ENCODE data around the gene TAC4.

TAC4 gene

DNA sequence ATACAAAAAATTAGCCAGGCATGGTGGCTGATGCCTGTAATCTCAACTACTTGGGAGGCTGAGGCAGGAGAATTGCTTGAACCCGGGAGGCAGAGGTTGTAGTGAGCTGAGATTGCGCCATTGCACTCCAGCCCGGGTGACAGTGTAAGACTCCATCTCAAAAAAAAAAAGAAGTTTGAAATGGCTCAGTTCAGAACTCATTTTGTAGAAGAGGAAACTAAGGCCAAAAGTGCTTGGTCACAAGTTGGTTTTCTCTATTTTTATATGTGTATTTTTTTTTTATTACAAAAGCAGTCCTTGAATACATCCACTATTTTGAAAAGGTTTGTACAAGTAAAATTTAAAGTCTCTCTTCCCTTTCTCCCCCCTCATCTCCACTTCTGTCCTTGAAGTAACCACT is 5.5 kb downstream of the TAC4 start:
- DNase-seq: no peak

DNA sequence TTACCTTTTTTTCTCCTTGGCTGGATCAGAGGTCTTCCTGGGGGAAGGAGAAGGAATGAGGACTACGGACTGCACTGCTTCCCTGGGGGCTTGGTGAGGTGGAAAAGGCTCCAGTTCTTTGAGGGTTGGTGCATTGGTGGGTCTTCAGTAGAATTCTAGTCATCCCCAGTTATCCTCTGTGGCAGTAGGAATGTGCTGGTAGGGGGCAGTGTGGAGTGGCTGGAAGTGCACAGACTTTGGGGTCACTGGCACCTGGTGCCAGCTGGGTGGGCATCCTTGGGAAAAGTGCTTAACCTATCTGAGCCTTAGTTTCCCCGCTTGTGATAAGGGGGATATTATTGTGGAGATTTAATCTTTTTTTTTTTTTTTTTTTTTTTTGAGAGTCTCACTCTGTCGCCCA is 6.3 kb downstream of the TAC4 start:
- DNase-seq: no peak

DNA sequence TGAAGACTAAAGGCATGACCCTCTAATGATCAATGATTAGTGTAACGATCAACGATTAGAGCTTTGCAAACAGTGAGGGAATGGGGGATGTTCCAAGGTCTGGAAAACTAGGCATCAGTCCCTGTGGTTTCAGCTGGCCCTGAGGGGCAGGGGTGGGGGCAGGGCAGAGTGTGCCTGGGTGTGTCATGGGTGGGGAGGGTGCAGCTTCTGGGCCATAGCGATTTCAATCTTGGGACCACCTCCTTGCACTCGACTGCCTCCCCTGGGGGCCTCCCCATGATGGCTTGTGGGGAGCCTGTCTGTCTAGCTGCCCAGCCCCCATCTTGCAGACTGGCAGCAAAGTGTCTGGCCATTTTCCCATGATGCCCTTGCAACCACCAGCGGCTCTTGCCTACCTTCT is 8.4 kb downstream of the TAC4 start:
- no peak for DNase-seq

DNA sequence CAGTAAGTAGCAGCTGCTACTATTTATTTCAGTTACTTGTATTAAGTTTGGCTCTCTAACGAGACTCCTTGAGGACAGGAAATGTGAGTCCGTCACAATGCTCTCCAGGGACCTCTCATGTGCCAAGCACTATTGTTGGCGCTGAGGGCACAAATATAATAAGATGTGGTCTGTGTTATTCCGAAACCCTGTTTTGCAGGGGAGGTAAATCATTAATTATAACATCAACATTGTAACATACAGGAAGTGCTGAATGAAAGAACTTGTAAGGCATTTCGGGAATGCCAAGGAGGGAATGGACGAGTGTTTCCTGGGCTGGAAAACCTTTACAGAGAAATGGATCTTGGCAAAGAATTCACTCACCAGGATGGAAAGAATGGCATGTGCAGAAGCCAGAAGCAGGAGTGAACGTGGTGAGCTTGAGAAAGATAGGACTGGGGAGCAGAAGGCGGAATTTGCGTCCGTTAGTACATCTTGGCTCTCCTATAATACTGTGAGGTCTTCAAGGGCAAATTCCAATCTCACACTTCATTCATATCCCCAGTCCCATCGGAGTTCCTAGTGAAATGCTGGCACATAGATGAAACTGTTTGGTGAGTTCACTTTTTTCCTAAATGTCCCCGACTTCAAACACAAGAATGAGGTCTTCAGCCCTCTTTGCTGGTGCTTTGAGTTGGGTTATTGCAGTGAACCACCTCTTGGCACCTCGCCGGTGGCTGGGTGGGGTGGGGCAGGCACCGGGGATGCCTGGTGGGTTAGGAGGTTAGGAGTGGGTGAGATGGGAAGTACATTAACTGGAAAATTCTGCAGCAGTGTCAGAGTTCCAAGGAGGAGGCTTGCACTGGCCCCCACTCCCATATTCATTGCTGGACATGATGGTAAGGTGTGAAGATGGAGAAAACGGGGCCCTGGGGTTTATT is 11.5 kb downstream of the TAC4 start:
- no peak for DNase-seq

DNA sequence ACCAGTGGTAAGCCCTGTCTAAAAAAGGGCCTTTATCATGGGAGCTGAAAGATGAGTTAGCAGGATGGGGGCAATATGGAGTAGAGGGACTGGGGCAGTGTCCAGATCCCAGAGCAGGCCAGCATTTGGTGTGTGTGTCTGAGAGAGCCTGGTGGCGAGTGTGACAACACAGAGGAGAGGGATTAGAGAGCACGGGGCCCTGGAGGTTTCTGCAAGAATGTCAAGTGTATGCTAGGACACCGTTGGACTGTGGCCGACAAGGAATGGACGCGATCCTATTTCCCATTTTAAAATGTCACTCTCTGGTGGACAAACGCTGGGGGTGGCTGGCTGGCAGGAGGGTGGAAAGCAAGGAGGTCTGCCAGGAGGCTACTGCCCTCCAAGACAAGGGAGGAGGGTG is 12.4 kb downstream of the TAC4 start:
- DNase-seq: no peak

DNA sequence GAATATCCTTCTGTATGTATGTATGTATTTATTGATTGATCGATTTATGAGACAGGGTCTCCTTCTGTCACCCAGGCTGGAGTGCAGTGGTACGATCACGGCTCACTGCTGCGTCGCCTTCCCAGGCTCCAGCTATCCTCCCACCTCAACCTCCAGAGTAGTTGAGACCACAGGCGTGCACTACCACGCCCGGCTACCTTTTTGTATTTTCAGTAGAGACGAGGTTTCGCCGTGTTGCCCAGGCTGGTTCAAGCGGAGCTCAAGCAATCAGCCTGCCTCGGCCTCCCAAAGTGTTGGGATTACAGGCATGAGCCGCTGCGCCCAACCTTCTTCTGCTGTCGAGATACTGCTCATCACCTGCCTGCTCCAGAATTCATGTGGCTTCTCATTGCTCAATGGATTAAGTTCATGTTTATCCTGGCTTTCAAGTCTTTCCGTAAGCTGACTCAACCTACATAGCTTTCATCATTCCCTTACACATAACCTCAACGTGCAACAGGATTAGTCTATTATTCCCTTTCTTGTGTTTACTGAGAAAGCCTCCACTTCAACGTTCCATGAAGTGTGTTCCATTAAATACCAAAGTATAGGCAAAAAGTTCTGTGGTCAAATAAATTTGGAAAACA is 13.6 kb downstream of the TAC4 start:
- DNase-seq: no peak

DNA sequence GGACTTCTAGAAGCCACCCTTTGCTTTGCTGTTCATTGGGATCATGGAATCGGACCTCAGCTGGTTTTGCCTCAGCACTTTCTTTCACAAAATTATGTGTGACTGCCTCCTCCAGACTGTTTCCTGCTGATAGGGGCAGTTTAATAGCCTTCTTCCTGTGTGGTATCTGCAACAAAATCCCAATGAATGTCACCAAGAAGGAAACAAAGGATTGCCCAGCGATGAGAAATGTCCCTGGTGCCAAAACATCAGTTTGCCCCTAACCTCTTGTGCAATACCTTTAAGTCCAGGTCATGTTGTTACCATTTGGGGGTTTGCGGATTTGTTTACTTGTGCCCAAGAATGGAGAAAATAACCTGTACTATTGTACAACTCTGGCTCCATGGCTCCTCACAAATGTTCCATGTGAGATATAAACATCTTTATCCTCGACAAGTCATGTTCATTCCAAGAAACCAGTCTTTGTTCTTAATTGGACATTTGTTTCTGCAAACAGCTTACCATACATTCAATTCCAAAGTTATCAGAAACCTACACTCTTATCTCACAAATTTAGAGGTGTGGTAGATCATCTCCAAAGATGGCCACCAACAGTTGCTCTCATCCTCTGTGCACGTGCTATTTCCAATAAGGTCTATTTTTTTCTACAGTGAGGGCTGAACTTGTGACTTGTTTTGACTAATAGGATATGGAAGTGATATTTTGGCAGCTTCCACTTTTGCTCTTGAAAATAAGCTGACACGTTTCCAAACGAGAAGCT is 14.8 kb downstream of the TAC4 start:
- no peak for DNase-seq

DNA sequence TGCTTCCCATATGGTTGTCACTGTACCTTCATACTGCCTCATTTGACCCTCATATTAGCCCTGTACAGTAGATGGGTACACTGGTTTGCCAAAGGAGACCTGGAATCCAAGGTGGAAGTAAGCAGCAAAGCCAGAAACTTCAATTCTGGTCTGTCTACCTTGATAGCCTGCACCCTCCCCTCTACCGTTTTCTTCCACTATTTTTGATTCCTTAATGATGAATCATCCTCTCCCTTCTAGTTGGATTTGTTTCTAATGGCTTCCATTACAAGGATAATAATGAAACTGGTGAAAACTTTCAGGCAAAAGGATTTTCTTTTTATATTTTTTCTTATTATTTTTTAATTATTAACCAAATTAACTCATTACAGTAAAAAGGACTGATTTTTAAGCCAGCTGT is 17.3 kb downstream of the TAC4 start:
- no peak for DNase-seq

DNA sequence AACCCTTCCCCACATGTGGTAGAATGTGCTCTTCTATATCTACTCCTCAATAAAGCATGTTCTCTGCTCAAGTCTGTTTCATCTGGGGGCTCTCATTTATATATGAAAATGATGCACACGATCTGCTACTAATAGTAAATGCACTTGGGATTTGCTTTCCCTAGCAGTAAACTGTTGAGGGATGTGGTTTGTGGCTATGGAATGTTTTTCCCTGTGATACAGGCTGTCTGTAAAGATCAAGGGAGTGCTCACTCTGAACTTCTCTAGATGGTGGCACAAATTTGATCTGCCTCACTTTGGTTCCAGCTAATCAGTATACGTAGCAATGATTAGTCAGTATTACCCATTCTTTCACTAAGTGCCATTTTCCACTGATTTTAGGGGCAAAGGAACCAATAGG is 18.8 kb downstream of the TAC4 start:
- DNase-seq: no peak

DNA sequence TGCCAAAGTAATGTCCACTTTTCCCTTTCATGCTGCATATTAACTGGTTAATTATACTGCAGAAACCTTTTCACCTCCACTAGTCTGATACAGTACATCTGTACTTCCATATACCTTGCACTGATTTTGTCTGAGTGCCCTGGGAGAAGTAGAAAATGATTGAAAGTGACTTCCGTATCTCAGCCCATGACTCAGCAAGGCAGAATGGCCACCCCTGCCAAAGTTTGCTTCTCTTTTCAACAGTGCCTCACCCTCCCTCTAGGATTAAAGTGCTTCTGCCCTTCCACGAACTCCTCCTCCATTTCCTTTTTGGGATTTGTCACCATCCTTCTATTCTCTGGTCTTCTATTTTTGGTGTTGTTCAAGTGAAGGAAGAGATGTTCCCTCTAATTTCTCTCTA is 19.5 kb downstream of the TAC4 start:
- peak in 1 of 2 donors; percentile 7 for DNase-seq

DNA sequence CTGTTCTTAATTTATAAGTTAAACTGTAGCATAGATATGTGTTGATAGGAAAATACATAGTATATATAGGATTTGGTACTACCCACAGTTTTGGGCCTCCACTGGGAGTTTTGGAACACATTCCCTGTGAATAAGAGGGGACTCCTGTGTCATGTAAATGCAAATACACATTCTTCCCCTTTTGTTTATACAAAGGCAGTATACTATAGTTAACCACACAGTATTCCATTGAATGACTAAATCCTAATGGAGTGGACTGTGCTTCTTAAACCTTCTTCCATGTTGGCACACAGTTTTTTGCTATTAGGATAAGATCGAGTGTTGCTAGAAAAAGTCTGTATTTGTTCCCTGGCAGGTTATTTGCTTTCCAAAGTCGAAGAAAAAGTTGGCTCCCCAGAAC is 22.2 kb downstream of the TAC4 start:
- DNase-seq: no peak

DNA sequence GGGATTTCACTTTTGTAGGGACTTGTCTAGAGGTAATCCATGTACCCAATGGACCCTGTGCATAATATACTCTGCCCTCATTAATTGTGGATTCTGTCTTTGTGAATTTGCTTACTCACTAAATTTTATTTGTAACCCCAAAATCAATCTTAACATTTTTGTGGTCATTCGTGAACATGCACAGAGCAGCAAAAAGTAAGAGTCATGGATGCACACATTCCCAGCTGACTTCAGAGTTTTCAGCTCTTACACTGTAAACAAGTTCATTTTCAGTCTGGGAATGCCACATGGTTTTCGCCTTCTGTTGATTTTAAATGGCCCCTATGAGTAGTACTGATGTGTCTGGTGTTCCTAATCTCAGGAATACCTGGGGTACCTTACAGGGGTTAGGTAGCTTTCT is 24.3 kb downstream of the TAC4 start:
- no peak for DNase-seq

DNA sequence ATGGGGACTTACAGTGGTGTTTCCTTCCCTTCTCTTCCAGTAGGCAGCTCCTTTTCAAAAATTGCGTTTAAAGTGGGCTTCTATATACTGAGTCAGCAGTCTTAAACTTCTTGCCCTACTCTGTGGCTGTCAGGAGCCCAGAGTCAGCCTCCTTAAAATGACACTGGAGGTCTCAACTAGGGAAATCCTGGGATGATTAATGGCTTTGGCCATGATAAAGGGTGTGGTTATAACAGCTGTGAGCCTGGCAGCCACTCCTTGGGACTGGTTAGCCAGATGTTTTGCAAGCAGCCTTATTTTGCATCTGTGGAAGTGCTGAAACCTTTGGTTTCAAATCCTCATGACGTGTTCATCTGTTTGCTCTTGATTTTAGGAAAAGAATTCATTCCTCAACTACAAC is 25.0 kb downstream of the TAC4 start:
- DNase-seq: no peak

DNA sequence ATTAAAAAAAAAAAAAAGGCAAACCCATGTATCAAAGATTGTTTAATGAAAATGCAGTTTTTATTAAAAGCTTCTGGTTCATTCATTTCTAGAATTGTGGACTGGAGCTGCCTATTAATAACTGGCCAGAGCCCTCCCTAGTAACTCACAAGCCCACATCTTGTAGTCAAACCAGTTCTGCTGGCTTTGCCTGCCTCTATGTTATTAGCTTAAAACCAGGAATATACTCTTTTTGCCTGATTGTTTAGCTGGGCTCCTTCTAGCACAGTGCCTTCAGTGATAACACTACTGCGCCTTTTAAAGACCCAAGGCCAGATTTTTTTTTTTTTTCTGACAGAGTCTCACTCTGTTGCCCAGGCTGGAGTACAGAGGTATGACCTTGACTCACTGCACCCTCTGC is 26.0 kb downstream of the TAC4 start:
- no peak for DNase-seq

DNA sequence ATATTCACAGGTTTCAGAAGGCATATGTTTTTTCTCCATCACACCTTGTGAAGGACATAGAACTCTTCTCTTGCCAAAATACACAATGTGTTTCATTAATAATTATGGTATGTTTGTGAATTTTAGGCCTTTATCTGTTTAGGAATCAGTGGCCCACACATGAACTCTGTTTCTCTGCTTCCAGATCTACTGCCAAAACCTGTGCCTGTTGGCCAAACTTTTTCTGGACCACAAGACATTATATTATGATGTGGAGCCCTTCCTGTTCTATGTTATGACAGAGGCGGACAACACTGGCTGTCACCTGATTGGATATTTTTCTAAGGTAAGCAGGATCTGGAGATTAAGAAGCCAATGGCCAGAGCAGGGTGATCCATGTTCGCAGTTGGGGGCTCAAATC is 26.4 kb downstream of the TAC4 start:
- no peak for DNase-seq

DNA sequence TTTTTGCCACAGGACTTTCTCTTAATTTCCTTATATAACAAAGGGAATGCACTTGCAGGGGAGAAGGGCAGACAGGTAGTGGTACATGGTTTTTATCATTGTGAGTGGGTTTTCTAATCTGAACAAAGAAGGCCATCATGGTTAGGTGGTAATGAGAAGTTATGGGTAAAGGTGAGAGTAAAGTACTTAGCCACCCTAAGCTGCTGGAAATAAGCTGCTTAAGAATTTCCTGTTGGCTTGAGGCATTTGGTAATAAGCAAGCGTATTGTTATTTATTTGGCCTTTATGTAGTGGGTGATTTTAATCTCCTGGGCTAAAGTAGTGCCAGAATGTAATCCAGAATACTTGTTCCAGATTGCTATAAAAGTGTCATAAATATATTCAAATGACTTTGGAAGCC is 27.1 kb downstream of the TAC4 start:
- DNase-seq: no peak

DNA sequence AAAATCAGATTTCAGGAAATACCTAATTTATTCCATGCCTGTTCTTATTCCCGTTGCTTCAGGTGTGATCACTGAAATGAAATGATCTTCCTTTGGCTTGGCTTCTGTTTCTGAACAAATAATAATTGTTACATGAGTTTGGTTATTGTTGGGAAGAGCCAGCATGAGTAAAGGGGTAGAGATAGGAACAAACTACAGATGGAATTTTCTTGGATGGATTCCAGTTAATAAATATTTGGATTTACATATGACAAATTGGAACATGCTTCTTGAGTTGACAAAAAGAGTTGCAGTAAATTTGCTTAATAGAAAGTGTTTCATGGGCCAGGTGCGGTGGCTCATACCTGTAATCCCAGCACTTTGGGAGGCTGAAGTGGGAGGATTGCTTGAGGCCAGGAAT is 28.2 kb downstream of the TAC4 start:
- no peak for DNase-seq

DNA sequence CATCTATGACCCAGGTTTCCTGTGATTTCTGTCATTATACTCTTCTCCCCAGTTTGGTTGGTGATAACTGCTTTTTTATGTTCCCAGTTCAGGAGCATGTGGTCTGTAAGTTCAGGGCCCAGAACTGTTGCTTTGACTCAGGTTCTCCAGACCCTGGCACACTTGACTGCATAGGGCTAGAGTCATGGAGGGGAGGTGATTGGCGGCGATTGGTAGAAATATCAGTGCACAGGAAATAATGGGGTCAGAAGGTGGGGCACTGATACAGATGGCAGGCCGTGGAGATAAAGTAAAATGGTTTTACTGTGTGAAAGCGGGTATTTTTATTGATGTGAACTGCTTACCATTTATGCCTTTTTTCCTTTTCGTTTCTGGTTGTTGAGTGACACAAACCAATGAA is 28.7 kb downstream of the TAC4 start:
- DNase-seq: peak in 1 of 2 donors; percentile 23

DNA sequence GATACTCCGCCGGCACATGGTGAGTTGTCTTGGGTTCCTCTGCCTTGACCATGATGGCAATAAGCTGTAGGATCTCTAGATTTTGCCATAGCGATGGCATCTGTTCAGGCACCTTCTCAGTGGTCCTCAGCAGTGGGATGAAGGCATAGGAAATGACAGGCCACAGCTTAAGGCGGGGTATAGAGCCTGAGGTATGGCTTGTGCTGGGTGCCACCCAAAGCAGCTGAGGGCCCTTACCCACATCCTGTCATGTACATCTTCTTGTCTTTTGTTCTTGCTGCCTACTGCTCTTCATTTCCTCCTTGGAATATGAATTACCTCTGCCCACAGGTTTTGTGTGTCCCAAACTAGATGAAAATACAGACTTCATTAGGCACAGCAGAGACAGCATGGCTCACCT is 29.9 kb downstream of the TAC4 start:
- DNase-seq: peak; percentile 51 to 75

DNA sequence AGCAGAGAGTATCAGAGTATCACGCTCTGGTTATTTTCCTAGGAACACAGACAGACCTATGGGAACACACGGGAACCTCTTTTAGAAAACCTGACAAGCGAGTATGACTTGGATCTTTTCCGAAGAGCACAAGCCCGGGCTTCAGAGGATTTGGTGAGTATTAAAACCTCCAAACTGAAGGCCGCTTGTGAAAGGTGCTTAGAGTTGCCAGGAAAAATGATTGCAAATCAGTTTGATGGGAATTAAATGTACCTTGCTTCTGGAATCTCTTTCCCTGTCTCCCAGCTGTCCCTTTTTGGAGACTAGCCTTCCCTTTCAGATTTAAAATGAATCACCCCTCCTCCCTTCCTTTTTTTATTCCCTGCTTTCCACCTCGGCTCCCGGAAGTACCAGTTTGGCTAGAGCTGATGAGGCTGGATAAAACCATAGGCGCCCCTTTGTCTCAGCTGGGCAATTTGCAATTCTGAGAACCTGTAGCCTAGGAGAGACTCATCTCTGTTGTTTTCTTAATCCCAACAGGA is 32.0 kb downstream of the TAC4 start:
- DNase-seq: no peak

DNA sequence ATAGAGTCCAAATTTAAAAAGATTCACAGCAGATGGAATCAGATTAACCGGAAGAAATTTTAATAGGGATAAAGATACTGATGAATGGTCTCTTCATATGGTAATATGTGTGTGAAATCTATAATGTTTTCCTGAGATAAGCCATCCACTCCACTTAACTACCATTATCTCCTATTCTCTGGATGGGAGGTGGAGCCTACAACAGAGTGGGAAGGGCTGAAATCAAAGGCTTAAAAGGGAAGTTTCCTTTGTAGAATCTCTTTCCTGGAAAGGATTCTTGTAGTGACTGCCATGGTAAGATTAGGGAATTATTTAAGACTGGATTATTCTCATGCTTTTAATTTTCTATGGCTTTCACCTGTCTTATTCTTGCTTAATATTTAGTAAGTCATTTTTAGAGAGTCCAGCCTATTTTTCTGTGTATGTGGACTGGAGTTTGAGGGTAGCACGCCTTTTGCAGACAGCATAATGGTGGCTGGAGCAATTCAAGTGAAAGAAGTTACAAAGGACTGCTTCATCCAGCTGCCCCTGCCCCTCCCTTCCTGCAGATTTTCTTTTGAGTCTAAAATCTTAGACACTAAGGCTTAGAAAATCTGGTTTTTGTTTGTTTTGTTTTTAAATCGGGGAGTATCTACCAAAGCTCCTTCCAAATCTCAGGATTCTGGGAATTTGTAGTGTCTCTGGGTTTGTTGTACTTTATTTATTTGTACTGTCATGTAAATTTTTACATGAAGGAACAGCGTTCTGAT is 32.9 kb downstream of the TAC4 start:
- no peak for DNase-seq

DNA sequence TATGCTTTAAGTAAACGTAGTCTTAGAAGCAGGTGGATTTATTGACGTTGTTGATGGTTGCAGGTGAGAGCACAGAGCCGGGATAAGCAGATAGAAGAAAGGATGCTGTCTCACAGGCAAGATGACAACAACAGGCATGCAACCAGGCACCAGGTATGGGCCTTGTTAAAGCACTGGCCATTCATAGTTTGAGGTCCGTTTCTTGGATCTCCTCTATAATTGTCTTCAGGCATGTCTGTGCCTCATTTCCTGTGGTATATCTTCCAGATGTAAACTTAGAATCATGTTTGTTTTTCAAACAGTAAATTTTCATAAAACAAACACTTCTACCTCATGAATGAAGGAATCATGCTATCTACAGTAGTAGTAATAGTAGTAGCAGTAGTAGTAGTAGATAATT is 38.8 kb downstream of the TAC4 start:
- no peak for DNase-seq

DNA sequence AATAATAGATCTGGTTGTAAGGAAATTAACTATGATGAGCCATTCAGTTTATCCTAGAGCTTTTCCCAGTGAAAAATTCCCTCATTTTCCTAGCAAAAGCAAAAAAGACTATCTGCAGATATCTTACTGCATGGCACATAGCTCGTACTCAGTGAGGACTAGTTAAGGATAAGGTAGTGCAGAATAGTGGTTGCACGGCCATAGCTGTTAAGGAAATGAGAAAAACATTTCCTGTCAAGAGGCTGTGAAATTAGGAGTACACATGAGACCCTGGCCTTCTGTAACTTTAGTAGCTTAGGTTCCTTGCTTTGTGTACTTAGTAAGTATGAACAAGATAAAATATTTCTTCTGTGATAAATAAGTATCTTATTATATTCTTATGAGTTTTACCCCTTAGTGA is 49.1 kb downstream of the TAC4 start:
- no peak for DNase-seq

Data from CD4-positive, alpha-beta T cell treated with Interferon alpha-2 for 1 hour (primary cell).